Measurements from ENCODE around the gene DVL1. TPM values are rescaled to one million over a fixed set of nuclear protein-coding genes. Genes with fewer than 3 reads are reported as not detected.
A peak's percentile ranks its signal among the peaks of the same experiment; 100 is the strongest.

The DVL1 gene
- total and polyA plus RNA-seq, 7 donors, result 25.8 to 85.0 (median 58.9) TPM

- Histone ChIP-seq H3K4me3 (peak overlapping the region; percentile 59 to 98 (median 79)), H3K9me3 (no peaks in the 10 kb centered on the region), H3K27me3 (no peaks in the 10 kb centered on the region), H3K36me3 (peaks cover 0 to 27% (median 10%) of the 10 kb centered on the region in 4 donors), H3K27ac (peak overlapping the region; percentile 92 to 98 (median 96)), H3K4me1 (peaks cover 0 to 62% (median 56%) of the 10 kb centered on the region in 4 donors)
- intact Hi-C loops (cut with DNase I), result loop anchor here (5.0 kb wide), 1 partner anchor 190 kb away; the partner anchor contains the start of gene C1orf159
- no peak for TF ChIP-seq POLR2A (IDR thresholded peaks at IDR 0.05)
- no peak for TF ChIP-seq EP300 (IDR thresholded peaks at IDR 0.05)
- TF ChIP-seq CTCF (IDR thresholded peaks at IDR 0.05), result no peak
- TF ChIP-seq POLR2AphosphoS5 (IDR thresholded peaks at IDR 0.05), result no peak
- 0 to 1% methylated on average over 83 of the region's 83 CpGs for WGBS, 2 donors
- DNase-seq, result no peak
Measured at GRCh38 chr1:1307261-1307922, 41.8 kb downstream of the DVL1 start.

GRCh38 chr1:1306661-1307260 lies 42.5 kb downstream of the DVL1 start:
- Histone ChIP-seq H3K27ac (peak overlapping the region; percentile 92 to 98 (median 96)), H3K9me3 (no peaks in the 10 kb centered on the region), H3K36me3 (peaks cover 0 to 21% (median 7%) of the 10 kb centered on the region in 4 donors), H3K4me3 (peak overlapping the region; percentile 59 to 98 (median 79)), H3K4me1 (peaks cover 0 to 62% (median 56%) of the 10 kb centered on the region in 4 donors), H3K27me3 (no peaks in the 10 kb centered on the region)
- DNase-seq, result no peak
- intact Hi-C loops (cut with DNase I), result loop anchor here (5.0 kb wide), 1 partner anchor 189 kb away; the partner anchor contains the start of gene C1orf159
- WGBS, 2 donors, result 19 to 47% methylated on average over 27 of the region's 27 CpGs
- TF ChIP-seq CTCF (IDR thresholded peaks at IDR 0.05) (no peak), POLR2AphosphoS5 (IDR thresholded peaks at IDR 0.05) (no peak), EP300 (IDR thresholded peaks at IDR 0.05) (no peak), POLR2A (IDR thresholded peaks at IDR 0.05) (no peak)

GRCh38 chr1:1306070-1306660 lies 43.1 kb downstream of the DVL1 start:
- no peaks in the 10 kb centered on the region for H3K9me3 ChIP-seq
- H3K27ac ChIP-seq, result peak overlapping the region; percentile 69 to 98 (median 87)
- TF ChIP-seq POLR2A (IDR thresholded peaks at IDR 0.05) (no peak), CTCF (IDR thresholded peaks at IDR 0.05) (no peak), POLR2AphosphoS5 (IDR thresholded peaks at IDR 0.05) (no peak), EP300 (IDR thresholded peaks at IDR 0.05) (no peak)
- intact Hi-C loops (cut with DNase I), result loop anchor here (5.0 kb wide), 1 partner anchor 189 kb away; the partner anchor contains the start of gene C1orf159
- peak overlapping the region; percentile 59 to 98 (median 79) for H3K4me3 ChIP-seq
- peaks cover 0 to 15% (median 4%) of the 10 kb centered on the region in 4 donors for H3K36me3 ChIP-seq
- no peaks in the 10 kb centered on the region for H3K27me3 ChIP-seq
- DNase-seq, result no peak
- H3K4me1 ChIP-seq, result peaks cover 0 to 62% (median 56%) of the 10 kb centered on the region in 4 donors
- 36 to 39% methylated on average over 11 of the region's 11 CpGs for WGBS, 2 donors

GRCh38 chr1:1305300-1306069 lies 43.7 kb downstream of the DVL1 start:
- H3K4me3 ChIP-seq, result peak overlapping the region; percentile 25 to 98 (median 79)
- no peaks in the 10 kb centered on the region for H3K9me3 ChIP-seq
- TF ChIP-seq EP300 (IDR thresholded peaks at IDR 0.05) (no peak), POLR2AphosphoS5 (IDR thresholded peaks at IDR 0.05) (peak in 3 of 4 donors; percentile 9 to 31 (median 19)), CTCF (IDR thresholded peaks at IDR 0.05) (no peak), POLR2A (IDR thresholded peaks at IDR 0.05) (no peak)
- H3K27ac ChIP-seq, result peak overlapping the region; percentile 69 to 98 (median 87)
- intact Hi-C loops (cut with DNase I), result loop anchor here (5.0 kb wide), 1 partner anchor 188 kb away; the partner anchor contains the start of gene C1orf159
- H3K36me3 ChIP-seq, result peaks cover 0 to 8% (median 2%) of the 10 kb centered on the region in 4 donors
- DNase-seq, result peak; percentile 92
- H3K27me3 ChIP-seq, result no peaks in the 10 kb centered on the region
- 9 to 14% methylated on average over 25 of the region's 25 CpGs for WGBS, 2 donors
- H3K4me1 ChIP-seq, result peaks cover 0 to 62% (median 56%) of the 10 kb centered on the region in 4 donors

Measured in sigmoid colon (tissue), 7 donors.